Ishikawa (cell line): Measurements from ENCODE around the gene EBLN2.
A peak's percentile ranks its signal among the peaks of the same experiment; 100 is the strongest.

Source experiments
- CEBPB ChIP-seq: IDR thresholded peaks from 2 replicates; pipeline ENCODE4 v1.6.1; 2012
- CREB1 ChIP-seq: IDR thresholded peaks from 2 replicates; pipeline ENCODE4 v1.6.1; 2012; ENCODE audit warnings: low read depth
- EGR1 ChIP-seq: IDR thresholded peaks from 2 replicates; pipeline ENCODE4 v1.6.1; 2012
- EP300 ChIP-seq: IDR thresholded peaks from 2 replicates; pipeline ENCODE4 v1.6.1; 2012; ENCODE audit warnings: borderline replicate concordance
- FOXM1 ChIP-seq: IDR thresholded peaks from 2 replicates; pipeline ENCODE4 v1.6.1; 2012; ENCODE audit warnings: low read depth, borderline replicate concordance
- NFIC ChIP-seq: IDR thresholded peaks from 2 replicates; pipeline ENCODE4 v1.6.1; 2012
- RAD21 ChIP-seq: IDR thresholded peaks from 2 replicates; pipeline ENCODE4 v1.6.1; 2012; ENCODE audit warnings: low read depth
- TAF1 ChIP-seq: IDR thresholded peaks from 2 replicates; pipeline ENCODE4 v1.6.1; 2012; ENCODE audit warnings: low read depth, mild to moderate bottlenecking
- TCF12 ChIP-seq: IDR thresholded peaks from 2 replicates; pipeline ENCODE4 v1.6.1; 2012; ENCODE audit warnings: low read depth
- TEAD4 ChIP-seq: IDR thresholded peaks from 2 replicates; pipeline ENCODE4 v1.6.1; 2012
- YY1 ChIP-seq: IDR thresholded peaks from 2 replicates; pipeline ENCODE4 v1.6.1; 2012; ENCODE audit warnings: low read depth
- ZBTB7A ChIP-seq: IDR thresholded peaks from 2 replicates; pipeline ENCODE4 v1.6.1; 2012; ENCODE audit warnings: low read depth
- TF ChIP-seq, protein P1 (sequence below): IDR thresholded peaks from 2 replicates; pipeline ENCODE4 v1.6.1; 2012
- TF ChIP-seq, protein P2 (sequence below): IDR thresholded peaks from 2 replicates; pipeline ENCODE4 v1.6.1; 2012
- TF ChIP-seq, protein P3 (sequence below): IDR thresholded peaks from 2 replicates; pipeline ENCODE4 v1.6.1; 2012; ENCODE audit warnings: low read depth, mild to moderate bottlenecking

Gene EBLN2

DNA sequence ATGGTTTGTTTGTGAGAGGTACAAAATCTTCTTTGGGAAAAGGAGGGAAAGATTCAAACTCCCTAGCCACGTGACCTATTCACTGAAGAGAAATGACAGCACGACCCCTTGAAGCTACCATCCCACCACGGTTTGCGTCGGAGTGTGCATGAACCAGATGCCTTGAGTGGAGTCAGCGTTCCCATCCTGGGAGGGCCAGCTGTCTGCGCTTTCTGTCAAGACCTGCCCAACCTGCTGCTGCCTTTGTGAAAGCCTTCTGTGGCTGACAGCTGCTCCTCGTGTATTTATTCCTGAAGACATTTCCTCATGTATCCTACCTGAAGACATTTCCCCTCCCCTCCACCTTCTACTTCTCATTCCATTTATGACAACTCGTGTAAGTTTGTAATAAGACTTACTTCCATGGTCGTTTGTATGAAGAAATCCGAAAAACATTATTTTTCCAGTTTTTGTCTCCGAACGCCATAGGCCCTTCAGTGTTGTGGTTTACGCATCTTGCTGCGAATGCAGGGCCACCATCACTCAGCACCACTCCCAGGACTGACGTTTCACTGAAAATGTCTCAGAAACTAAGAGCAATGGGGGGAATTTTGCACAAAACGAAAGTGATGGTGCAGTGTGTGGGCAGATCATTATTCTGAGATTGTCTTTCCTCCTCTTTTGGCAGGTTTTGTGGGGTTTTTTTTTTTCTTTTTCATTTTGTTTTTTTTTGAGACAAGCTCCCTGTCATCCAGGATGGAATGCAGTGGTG is 18.9 kb downstream of the EBLN2 start:
- TF ChIP-seq EGR1 (no peak), TCF12 (no peak), TAF1 (no peak), FOXM1 (no peak), ZBTB7A (no peak), CEBPB (no peak), CREB1 (no peak)

DNA sequence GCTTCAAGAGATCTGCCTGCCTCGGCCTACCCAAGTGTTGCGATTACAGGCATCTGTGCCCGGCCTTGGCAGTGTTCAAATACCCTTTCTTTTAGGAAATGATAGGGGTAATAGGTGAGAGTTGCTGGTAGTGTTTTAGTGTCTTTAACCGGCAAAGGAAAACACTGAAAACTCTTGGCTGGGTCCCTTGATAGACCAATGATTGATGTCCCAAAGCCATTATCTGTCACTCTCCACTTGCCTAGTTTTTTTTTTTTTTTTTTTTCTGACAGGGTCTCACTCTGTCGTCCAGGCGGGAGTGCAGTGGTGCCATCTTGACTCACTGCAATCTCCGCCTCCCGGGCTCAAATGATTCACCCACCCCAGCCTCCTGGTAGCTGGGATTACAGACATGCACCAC is 19.7 kb downstream of the EBLN2 start:
- TF ChIP-seq TCF12 (no peak), TAF1 (no peak), ZBTB7A (no peak)

DNA sequence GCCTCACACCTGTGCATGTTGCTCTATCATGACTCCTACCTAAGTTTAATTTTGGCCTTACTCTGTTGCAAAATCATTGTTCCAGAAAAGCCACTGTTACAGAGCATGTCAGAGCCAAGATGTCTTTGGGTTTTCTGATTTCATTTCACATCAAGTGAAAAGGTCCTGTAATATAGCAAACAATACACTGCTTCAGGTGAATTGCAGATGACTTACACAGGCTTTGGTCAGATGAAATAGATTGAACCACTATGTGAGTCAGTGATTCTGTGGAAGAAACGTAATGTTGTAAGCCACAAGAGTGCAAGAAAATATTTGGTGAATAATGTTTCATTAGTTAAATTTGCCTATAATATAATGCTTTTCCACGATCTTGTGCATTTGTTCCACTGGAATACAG is 22.7 kb downstream of the EBLN2 start:
- no peak for TF ChIP-seq CREB1
- TF ChIP-seq, protein P1, sequence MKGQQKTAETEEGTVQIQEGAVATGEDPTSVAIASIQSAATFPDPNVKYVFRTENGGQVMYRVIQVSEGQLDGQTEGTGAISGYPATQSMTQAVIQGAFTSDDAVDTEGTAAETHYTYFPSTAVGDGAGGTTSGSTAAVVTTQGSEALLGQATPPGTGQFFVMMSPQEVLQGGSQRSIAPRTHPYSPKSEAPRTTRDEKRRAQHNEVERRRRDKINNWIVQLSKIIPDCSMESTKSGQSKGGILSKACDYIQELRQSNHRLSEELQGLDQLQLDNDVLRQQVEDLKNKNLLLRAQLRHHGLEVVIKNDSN, result no peak
- no peak for TF ChIP-seq EP300
- TF ChIP-seq FOXM1, result no peak
- no peak for TF ChIP-seq CEBPB
- no peak for TF ChIP-seq ZBTB7A
- no peak for TF ChIP-seq TCF12
- no peak for TF ChIP-seq EGR1
- TF ChIP-seq, protein P2, sequence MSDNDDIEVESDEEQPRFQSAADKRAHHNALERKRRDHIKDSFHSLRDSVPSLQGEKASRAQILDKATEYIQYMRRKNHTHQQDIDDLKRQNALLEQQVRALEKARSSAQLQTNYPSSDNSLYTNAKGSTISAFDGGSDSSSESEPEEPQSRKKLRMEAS, result no peak
- TF ChIP-seq, protein P3, sequence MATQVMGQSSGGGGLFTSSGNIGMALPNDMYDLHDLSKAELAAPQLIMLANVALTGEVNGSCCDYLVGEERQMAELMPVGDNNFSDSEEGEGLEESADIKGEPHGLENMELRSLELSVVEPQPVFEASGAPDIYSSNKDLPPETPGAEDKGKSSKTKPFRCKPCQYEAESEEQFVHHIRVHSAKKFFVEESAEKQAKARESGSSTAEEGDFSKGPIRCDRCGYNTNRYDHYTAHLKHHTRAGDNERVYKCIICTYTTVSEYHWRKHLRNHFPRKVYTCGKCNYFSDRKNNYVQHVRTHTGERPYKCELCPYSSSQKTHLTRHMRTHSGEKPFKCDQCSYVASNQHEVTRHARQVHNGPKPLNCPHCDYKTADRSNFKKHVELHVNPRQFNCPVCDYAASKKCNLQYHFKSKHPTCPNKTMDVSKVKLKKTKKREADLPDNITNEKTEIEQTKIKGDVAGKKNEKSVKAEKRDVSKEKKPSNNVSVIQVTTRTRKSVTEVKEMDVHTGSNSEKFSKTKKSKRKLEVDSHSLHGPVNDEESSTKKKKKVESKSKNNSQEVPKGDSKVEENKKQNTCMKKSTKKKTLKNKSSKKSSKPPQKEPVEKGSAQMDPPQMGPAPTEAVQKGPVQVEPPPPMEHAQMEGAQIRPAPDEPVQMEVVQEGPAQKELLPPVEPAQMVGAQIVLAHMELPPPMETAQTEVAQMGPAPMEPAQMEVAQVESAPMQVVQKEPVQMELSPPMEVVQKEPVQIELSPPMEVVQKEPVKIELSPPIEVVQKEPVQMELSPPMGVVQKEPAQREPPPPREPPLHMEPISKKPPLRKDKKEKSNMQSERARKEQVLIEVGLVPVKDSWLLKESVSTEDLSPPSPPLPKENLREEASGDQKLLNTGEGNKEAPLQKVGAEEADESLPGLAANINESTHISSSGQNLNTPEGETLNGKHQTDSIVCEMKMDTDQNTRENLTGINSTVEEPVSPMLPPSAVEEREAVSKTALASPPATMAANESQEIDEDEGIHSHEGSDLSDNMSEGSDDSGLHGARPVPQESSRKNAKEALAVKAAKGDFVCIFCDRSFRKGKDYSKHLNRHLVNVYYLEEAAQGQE, result no peak
- TF ChIP-seq TAF1, result no peak
- TF ChIP-seq RAD21, result no peak
- TF ChIP-seq NFIC, result no peak
- no peak for TF ChIP-seq TEAD4
- no peak for TF ChIP-seq YY1

DNA sequence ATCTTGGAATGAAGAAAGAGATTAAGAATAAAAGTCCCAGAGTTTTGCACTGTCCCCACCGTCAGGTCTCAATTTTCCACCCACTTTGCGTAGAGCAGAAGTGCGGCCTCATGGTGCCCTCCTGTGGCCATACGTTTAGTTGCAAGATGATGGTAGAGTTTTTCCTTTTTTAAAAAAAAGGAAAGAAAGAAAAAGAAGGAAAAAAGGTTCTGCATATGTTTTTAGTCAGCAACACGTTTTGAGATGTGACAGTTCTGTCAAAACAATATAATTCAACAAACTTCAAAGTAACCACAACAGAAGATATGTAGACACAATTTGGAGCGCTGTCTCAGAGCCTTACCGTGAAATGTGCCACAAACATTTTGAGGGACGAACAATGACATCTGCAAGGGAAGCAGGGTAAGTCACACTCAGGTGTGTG is 24.6 kb downstream of the EBLN2 start:
- TF ChIP-seq RAD21 (peak; percentile 95), TCF12 (no peak)

DNA sequence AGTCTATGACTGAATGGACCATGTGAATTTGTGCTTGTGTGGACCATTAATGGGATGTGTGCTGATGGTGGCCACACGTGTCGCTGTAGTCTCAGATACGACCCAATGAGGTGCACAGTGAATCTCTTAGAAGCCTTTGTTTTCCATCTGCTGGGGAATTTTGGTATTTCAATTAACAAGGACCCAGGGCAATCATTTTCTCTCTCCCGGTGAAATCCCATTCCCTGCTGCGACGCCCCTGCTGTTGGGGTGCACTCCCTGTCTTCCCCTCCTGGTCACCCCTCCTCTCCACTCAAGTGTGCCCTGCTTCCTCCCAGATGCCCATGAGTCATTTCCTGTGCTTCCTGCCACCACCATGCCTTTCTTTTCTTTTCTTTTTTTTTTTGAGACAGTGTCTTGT is 32.7 kb downstream of the EBLN2 start:
- TF ChIP-seq EGR1 (no peak), TAF1 (no peak), YY1 (no peak), NFIC (no peak), CREB1 (no peak)

DNA sequence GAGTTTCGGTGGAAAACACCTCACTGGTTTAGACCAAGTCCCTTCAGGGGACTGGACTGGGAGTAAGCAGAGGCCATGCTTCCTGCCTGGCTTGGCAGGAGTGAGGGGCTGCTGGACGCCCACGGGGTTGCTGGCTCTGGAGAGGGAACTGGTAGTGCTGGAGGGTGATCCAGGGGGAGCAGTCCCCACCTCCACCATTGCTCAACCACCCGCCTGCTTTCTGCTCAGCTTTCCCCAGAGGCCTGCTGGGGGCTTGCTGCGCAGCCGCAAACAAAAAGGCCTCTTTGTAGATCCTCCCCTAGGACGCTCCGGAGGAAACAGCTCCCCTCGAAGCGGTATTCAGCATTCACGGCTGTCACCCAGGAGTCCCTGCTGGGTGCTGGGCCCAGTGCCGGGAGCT is 33.5 kb downstream of the EBLN2 start:
- TF ChIP-seq FOXM1 (no peak), EP300 (no peak), NFIC (no peak), CREB1 (no peak), TAF1 (no peak), YY1 (no peak), TEAD4 (no peak), CEBPB (no peak)
- TF ChIP-seq, protein P1, result no peak

DNA sequence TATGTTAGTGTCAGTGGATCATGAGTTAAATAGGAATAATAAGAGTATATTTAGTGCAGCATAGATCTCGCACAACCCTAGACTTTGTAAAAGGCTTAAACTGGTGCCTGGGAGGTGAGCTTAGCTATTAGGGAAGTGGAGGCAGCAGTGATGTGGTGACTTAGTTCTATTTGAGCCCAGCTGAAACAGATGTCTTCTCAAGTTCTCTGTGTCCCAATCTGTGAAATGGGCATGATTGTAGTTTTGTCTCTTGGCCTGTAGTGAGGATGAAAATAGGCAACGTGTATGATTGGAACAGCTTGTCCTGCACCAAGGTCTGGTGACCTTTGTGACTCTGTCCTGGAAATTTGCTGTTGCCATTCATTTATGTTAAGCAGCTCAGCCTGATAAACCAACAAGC is 34.7 kb downstream of the EBLN2 start:
- TF ChIP-seq, protein P1, result no peak
- TF ChIP-seq ZBTB7A (no peak), CEBPB (no peak), NFIC (no peak), RAD21 (no peak), FOXM1 (no peak), EGR1 (no peak), TEAD4 (no peak), YY1 (no peak), TCF12 (no peak), CREB1 (no peak)
- TF ChIP-seq, protein P2, result no peak
- TF ChIP-seq, protein P3, result no peak
